SK-N-SH treated with all-trans-retinoic acid at 6 μM for 48 hours (cell line): ENCODE data around the gene BEST1.
A peak's percentile ranks its signal among the peaks of the same experiment; 100 is the strongest.

Source experiments
- ARNTL ChIP-seq: fragments of 450-650 bp; formaldehyde crosslinking; IDR thresholded peaks from 2 replicates; pipeline ENCODE4 v1.5.0; 2020; ENCODE audit warnings: low read depth, mild to moderate bottlenecking, moderate library complexity, borderline replicate concordance
- GLIS3 ChIP-seq: fragments of 250-450 bp; sonication (Bioruptor Pico); IDR thresholded peaks from 2 replicates; pipeline ENCODE4 v1.5.0; 2020; ENCODE audit warnings: mild to moderate bottlenecking, moderate library complexity
- PPARA ChIP-seq: fragments of 250-450 bp; sonication (Bioruptor Pico); IDR thresholded peaks from 2 replicates; pipeline ENCODE4 v1.5.0; 2020; ENCODE audit warnings: mild to moderate bottlenecking, borderline replicate concordance
- TOX ChIP-seq: fragments of 250-450 bp; sonication (Bioruptor Pico); IDR thresholded peaks from 2 replicates; pipeline ENCODE4 v1.8.0; 2021; ENCODE audit warnings: mild to moderate bottlenecking, moderate library complexity, borderline replicate concordance
- TF ChIP-seq, protein P1 (sequence below): fragments of 250-450 bp; sonication (Bioruptor Pico); IDR thresholded peaks from 2 replicates; pipeline ENCODE4 v1.5.1; 2020; ENCODE audit warnings: low read depth, mild to moderate bottlenecking, moderate library complexity
- TF ChIP-seq, protein P2 (sequence below): fragments of 250-450 bp; sonication (Bioruptor Pico); IDR thresholded peaks from 2 replicates; pipeline ENCODE4 v1.8.0; 2020; ENCODE audit warnings: mild to moderate bottlenecking, moderate library complexity, borderline replicate concordance

DNA sequence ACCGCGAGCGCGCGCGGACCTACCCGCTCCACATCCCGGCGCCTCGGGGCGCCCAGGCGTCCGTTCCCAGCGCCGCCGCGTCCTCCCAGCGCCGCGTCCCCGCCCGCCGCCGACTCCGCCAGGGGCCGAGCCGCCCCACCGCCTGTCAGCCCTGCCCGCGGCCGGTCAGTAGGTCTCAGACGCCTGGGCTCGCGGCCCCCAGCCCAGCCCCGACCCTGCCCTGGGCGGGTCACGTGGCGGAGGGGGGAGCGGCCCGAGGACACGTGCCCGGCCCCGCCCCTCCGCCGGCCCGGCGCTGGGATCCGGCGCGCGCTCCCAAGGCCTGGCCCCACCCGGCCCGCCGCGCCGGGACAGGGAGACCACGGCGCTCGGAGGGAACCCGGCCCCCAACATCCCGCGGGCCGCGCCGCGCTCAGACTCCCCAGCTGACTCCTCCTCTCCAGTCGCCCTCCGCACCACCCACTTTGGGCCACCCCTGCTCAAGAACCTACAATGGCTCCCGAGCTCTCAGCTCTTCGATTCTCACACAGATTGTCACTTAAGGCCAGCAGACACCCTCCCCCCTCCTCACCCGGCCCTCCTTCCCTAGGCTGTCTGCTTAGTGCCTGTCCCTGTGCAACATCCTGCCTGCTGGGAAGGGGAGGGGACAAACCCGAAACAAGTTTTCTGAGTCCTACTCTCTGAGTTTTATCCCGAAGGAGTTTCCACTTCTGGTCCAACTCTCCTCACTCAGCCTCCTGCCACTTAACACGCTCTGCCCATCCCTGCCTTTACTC is 32.6 kb upstream of the BEST1 start, which contains the start of gene RAB3IL1:
- TF ChIP-seq, protein P1, sequence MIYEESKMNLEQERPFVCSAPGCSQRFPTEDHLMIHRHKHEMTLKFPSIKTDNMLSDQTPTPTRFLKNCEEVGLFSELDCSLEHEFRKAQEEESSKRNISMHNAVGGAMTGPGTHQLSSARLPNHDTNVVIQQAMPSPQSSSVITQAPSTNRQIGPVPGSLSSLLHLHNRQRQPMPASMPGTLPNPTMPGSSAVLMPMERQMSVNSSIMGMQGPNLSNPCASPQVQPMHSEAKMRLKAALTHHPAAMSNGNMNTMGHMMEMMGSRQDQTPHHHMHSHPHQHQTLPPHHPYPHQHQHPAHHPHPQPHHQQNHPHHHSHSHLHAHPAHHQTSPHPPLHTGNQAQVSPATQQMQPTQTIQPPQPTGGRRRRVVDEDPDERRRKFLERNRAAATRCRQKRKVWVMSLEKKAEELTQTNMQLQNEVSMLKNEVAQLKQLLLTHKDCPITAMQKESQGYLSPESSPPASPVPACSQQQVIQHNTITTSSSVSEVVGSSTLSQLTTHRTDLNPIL = no peak
- no peak for TF ChIP-seq PPARA
- TF ChIP-seq GLIS3 (CRISPR knock-in tag) = no peak
- peak; percentile 93; the same call in 1 of the 2 replicates for TF ChIP-seq ARNTL (CRISPR knock-in tag)
- TF ChIP-seq, protein P2, sequence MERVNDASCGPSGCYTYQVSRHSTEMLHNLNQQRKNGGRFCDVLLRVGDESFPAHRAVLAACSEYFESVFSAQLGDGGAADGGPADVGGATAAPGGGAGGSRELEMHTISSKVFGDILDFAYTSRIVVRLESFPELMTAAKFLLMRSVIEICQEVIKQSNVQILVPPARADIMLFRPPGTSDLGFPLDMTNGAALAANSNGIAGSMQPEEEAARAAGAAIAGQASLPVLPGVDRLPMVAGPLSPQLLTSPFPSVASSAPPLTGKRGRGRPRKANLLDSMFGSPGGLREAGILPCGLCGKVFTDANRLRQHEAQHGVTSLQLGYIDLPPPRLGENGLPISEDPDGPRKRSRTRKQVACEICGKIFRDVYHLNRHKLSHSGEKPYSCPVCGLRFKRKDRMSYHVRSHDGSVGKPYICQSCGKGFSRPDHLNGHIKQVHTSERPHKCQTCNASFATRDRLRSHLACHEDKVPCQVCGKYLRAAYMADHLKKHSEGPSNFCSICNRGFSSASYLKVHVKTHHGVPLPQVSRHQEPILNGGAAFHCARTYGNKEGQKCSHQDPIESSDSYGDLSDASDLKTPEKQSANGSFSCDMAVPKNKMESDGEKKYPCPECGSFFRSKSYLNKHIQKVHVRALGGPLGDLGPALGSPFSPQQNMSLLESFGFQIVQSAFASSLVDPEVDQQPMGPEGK (CRISPR knock-in tag) = no peak
- no peak for TF ChIP-seq TOX (CRISPR knock-in tag)
